Activated CD8-positive, alpha-beta memory T cell treated with anti-CD3 and anti-CD28 coated beads for 36 hours (primary cell): ENCODE measurements around the gene ETHE1. TPM values are rescaled to one million over a fixed set of nuclear protein-coding genes. Genes with fewer than 3 reads are reported as not detected.

ENCODE experiments used
- CTCF ChIA-PET: fragments of 350-600 bp; sonication (Branson Sonifier 250); formaldehyde crosslinking; loops from one replicate; lab custom pipeline; 2021; ENCODE audit warnings: antibody characterized with exemption; lab: Charles Lee
- POLR2A ChIA-PET: fragments of 350-600 bp; sonication (Branson Sonifier 250); formaldehyde crosslinking; loops from one replicate; lab custom pipeline; 2021; ENCODE audit warnings: antibody characterized with exemption; lab: Charles Lee
- total RNA-seq, 2 experiments: library from RNA; stranded (reverse); gene quantifications; one replicate each; pipeline ENCODE4 v1.2.3, GENCODE V29; 2021

ETHE1 gene
- total RNA-seq, 2 experiments from 2014 or later, result 41.6 to 42.0 TPM

- CTCF ChIA-PET, result interaction anchor here (1.0 to 4.3 kb wide), 3 partner anchors 13 to 59 kb away, joined by 3 to 20 read pairs (median 3); no protein-coding TSS in a partner anchor
- POLR2A ChIA-PET, result no interaction called here
Measured at GRCh38 chr19:43505941-43506340, 21.1 kb downstream of the ETHE1 start.

GRCh38 chr19:43505186-43505456 lies 21.9 kb downstream of the ETHE1 start:
- CTCF ChIA-PET, result interaction anchor here (1.8 to 4.3 kb wide), 4 partner anchors 13 to 90 kb away, joined by 5 to 20 read pairs (median 12); partner anchors contain the start of gene IRGQ

GRCh38 chr19:43504426-43505185 lies 22.4 kb downstream of the ETHE1 start, which contains the start of gene PHLDB3:
TSS of gene PHLDB3 (minus strand) at chr19:43504746. CDS start at chr19:43504118, 628 bp downstream.
- ChIA-PET POLR2A (interaction anchor here (0.6 to 1.9 kb wide), 6 partner anchors 28 to 249 kb away, joined by 3 to 15 read pairs (median 4); partner anchors contain the start of genes IRGQ, ZNF575 and ZNF576), CTCF (interaction anchor here (0.7 to 4.3 kb wide), 9 partner anchors 9 to 91 kb away, joined by 3 to 20 read pairs (median 5); partner anchors contain the start of genes IRGQ and ZNF575)

More at GRCh38 chr19:43505186-43505456, 21.9 kb downstream of the ETHE1 start:
- POLR2A ChIA-PET, result interaction anchor here (1.9 kb wide), 1 partner anchor 41 kb away, joined by 15 read pairs; no protein-coding TSS in a partner anchor

- CTCF ChIA-PET, result interaction anchor here (0.7 to 4.3 kb wide), 9 partner anchors 9 to 91 kb away, joined by 3 to 20 read pairs (median 5); partner anchors contain the start of genes IRGQ and ZNF575
- POLR2A ChIA-PET, result interaction anchor here (0.5 to 1.9 kb wide), 10 partner anchors 27 to 1452 kb away, joined by 3 to 15 read pairs (median 3); partner anchors contain the start of genes IRGQ, ZNF575 and ZNF576
Measured at GRCh38 chr19:43503501-43504425, 23.2 kb downstream of the ETHE1 start.

GRCh38 chr19:43502419-43502976 lies 24.5 kb downstream of the ETHE1 start:
- CTCF ChIA-PET, result interaction anchor here (1.1 to 4.3 kb wide), 2 partner anchors 55 kb away, joined by 4 to 20 read pairs; no protein-coding TSS in a partner anchor
- POLR2A ChIA-PET, result interaction anchor here (0.6 kb wide), 1 partner anchor 263 kb away, joined by 5 read pairs; no protein-coding TSS in a partner anchor

GRCh38 chr19:43501661-43502418 lies 25.2 kb downstream of the ETHE1 start:
- ChIA-PET CTCF (interaction anchor here (1.1 kb wide), 1 partner anchor 55 kb away, joined by 4 read pairs; no protein-coding TSS in a partner anchor), POLR2A (interaction anchor here (0.6 kb wide), 1 partner anchor 264 kb away, joined by 5 read pairs; no protein-coding TSS in a partner anchor)

- ChIA-PET CTCF (interaction anchor here (2.4 kb wide), 1 partner anchor 20 kb away, joined by 5 read pairs; no protein-coding TSS in a partner anchor), POLR2A (interaction anchor here (0.6 kb wide), 1 partner anchor 30 kb away, joined by 4 read pairs; no protein-coding TSS in a partner anchor)
Measured at GRCh38 chr19:43499042-43499441, 28.0 kb downstream of the ETHE1 start.

- ChIA-PET CTCF (interaction anchor here (2.4 kb wide), 1 partner anchor 21 kb away, joined by 5 read pairs; no protein-coding TSS in a partner anchor), POLR2A (no interaction called here)
Measured at GRCh38 chr19:43498233-43498842, 28.7 kb downstream of the ETHE1 start.

GRCh38 chr19:43496960-43497359 lies 30.0 kb downstream of the ETHE1 start:
- POLR2A ChIA-PET, result no interaction called here

GRCh38 chr19:43495082-43495481 lies 31.9 kb downstream of the ETHE1 start:
- ChIA-PET POLR2A (no interaction called here), CTCF (interaction anchor here (1.3 kb wide), 1 partner anchor 9 kb away, joined by 4 read pairs; no protein-coding TSS in a partner anchor)

More at GRCh38 chr19:43496960-43497359, 30.0 kb downstream of the ETHE1 start:
- CTCF ChIA-PET, result no interaction called here

GRCh38 chr19:43490759-43491158 lies 36.2 kb downstream of the ETHE1 start:
- ChIA-PET POLR2A (no interaction called here), CTCF (no interaction called here)

- ChIA-PET CTCF (no interaction called here), POLR2A (no interaction called here)
Measured at GRCh38 chr19:43489979-43490599, 36.9 kb downstream of the ETHE1 start.

- ChIA-PET CTCF (no interaction called here), POLR2A (no interaction called here)
Measured at GRCh38 chr19:43489310-43489709, 37.7 kb downstream of the ETHE1 start.

- ChIA-PET POLR2A (no interaction called here), CTCF (no interaction called here)
Measured at GRCh38 chr19:43488179-43488578, 38.8 kb downstream of the ETHE1 start.

- ChIA-PET POLR2A (no interaction called here), CTCF (no interaction called here)
Measured at GRCh38 chr19:43486412-43486811, 40.6 kb downstream of the ETHE1 start.

- ChIA-PET CTCF (no interaction called here), POLR2A (no interaction called here)
Measured at GRCh38 chr19:43485951-43486350, 41.0 kb downstream of the ETHE1 start.

GRCh38 chr19:43483281-43483680 lies 43.7 kb downstream of the ETHE1 start:
- CTCF ChIA-PET, result interaction anchor here (0.9 to 1.0 kb wide), 2 partner anchors 36 to 51 kb away, joined by 3 read pairs; no protein-coding TSS in a partner anchor
- POLR2A ChIA-PET, result no interaction called here
